Ovary (tissue), 9 donors: ENCODE measurements around the gene SETD1A. TPM values are rescaled to one million over a fixed set of nuclear protein-coding genes. Genes with fewer than 3 reads are reported as not detected.

Source experiments
- DNase-seq, 5 donors: peaks; one replicate each; pipeline ENCODE4 v3.0.0-alpha.2; 2019 to 2020
- H3K27ac ChIP-seq, 2 donors: fragments of 200-600 bp; one replicate each; pipeline versions ENCODE4 v1.5.1 to v1.8.0; 2019 to 2022
- H3K27me3 ChIP-seq: fragments of 200-600 bp; one replicate; pipeline ENCODE4 v1.8.0; 2022
- H3K36me3 ChIP-seq: fragments of 200-600 bp; sonication (generic); one replicate; pipeline ENCODE4 v1.5.1; 2019
- H3K4me1 ChIP-seq: one replicate; pipeline ENCODE4 v1.8.1; 2013; ENCODE audit warnings: mild to moderate bottlenecking, moderate library complexity; ENCODE audit not compliant: insufficient read depth
- H3K4me3 ChIP-seq: fragments of 200-600 bp; sonication (generic); one replicate; pipeline ENCODE4 v1.5.1; 2017
- H3K9me3 ChIP-seq, 2 donors: fragments of 200-600 bp in 1 of 2; sonication (generic) in 1 of 2; one replicate each; pipeline versions ENCODE4 v1.5.1 to v1.8.1; 2013 to 2019; ENCODE audit warnings: mild to moderate bottlenecking in 1 of 2, moderate library complexity in 1 of 2
- CTCF ChIP-seq, 3 donors: fragments of 450-650 bp in 2 of 3; fragments of 200-600 bp in 1 of 3; IDR thresholded peaks; one replicate each; pipeline versions ENCODE4 v1.5.1 to v1.8.0; 2016 to 2022; ENCODE audit warnings: antibody characterized with exemption in 3 of 3, mild to moderate bottlenecking in 1 of 3
- EP300 ChIP-seq: sonication (generic); formaldehyde crosslinking; IDR thresholded peaks from one replicate; pipeline ENCODE4 v1.6.1; 2017; ENCODE audit warnings: antibody characterized with exemption
- POLR2A ChIP-seq: fragments of 450-650 bp; IDR thresholded peaks from one replicate; pipeline ENCODE4 v1.6.1; 2017; ENCODE audit warnings: antibody characterized with exemption, mild to moderate bottlenecking, moderate library complexity
- WGBS, 3 donors: extraction: QIAGEN DNeasy Blood & Tissue Kit in 1 of 3; methylation state at CpG; one replicate each; pipeline versions ENCODE4 v1.1.5 to v1.1.7; 2013 to 2017; 5-methylcytosine and 5-hydroxymethylcytosine counted together
- intact Hi-C, 4 donors: fragments of 100-400 bp; cut with DNase I; formaldehyde crosslinking; loops; one replicate each; pipeline versions ENCODE4 v1.11.0 to v1.15.1; 2022 to 2023
- polyA plus RNA-seq, 2 donors: library from polyadenylated mRNA; stranded (reverse); fragments of 200-250 nt in 1 of 2; fragments of 350-450 nt in 1 of 2; fragmentation: Illumina TruSeq in 1 of 2; extraction: RNeasy Lipid Tissue Mini Kit (QIAGEN cat#74804) in 1 of 2; gene quantifications; one replicate each; pipeline ENCODE4 v1.2.3, GENCODE V29; 2013 to 2014
- total RNA-seq, 7 donors: library from RNA; depleted of rRNA in 2 of 7; stranded (reverse); fragments of >200 nt in 2 of 7; fragmentation: NEBNext Ultra II Directional in 3 of 7; extraction: Animal tissue kit (Norgen Biotek cat#: 25700) in 3 of 7; gene quantifications; one replicate each; pipeline versions ENCODE4 v1.1.0 to v1.2.4, GENCODE V29; 2016 to 2023
- donor health status: DM: no; HTN: no; CAD: no; lungs with moderate emphysema.
- donor health status: DM: no; HTN: no; CAD: no.
- donor health status: Bipolar disorder and iron deficiency.
- donor health status: DM: yes; HTN: yes; CAD: no.
- donor health status: DM: no; HTN: no; CAD: no.
- donor health status: DM: yes; HTN: yes; CAD: no.

SETD1A gene
- total and polyA plus RNA-seq, 9 donors: 5.0 to 31.8 (median 24.7) TPM

GRCh38 chr16:30976486-30976885, 18.9 kb downstream of the SETD1A start:
- H3K4me1 ChIP-seq: no peaks in the 10 kb centered on the region
- H3K27ac ChIP-seq: no peak overlapping the region
- H3K36me3 ChIP-seq: no peaks in the 10 kb centered on the region
- intact Hi-C loops: no loop called here
- H3K9me3 ChIP-seq: no peaks in the 10 kb centered on the region
- no peak for TF ChIP-seq POLR2A
- no peak for TF ChIP-seq EP300
- no peak for TF ChIP-seq CTCF (IDR thresholded peaks at IDR 0.05)
- WGBS, 3 donors: 92 to 94% (median 94%) methylated on average over 4 of the region's 4 CpGs
- H3K27me3 ChIP-seq: no peaks in the 10 kb centered on the region
- no peak for DNase-seq
- H3K4me3 ChIP-seq: no peak overlapping the region

- TF ChIP-seq POLR2A: no peak
- TF ChIP-seq EP300: no peak
- TF ChIP-seq CTCF (IDR thresholded peaks at IDR 0.05): no peak
- Histone ChIP-seq H3K4me1 (no peaks in the 10 kb centered on the region), H3K4me3 (no peak overlapping the region), H3K27ac (no peak overlapping the region), H3K9me3 (no peaks in the 10 kb centered on the region), H3K36me3 (no peaks in the 10 kb centered on the region), H3K27me3 (no peaks in the 10 kb centered on the region)
- intact Hi-C loops: no loop called here
- 78 to 81% (median 80%) methylated on average over 17 of the region's 17 CpGs for WGBS, 3 donors
- DNase-seq: no peak
These were observed 19.9 kb downstream of the SETD1A start for GRCh38 chr16:30977502-30977901.

GRCh38 chr16:30979170-30980022, 21.8 kb downstream of the SETD1A start:
- H3K9me3 ChIP-seq: no peaks in the 10 kb centered on the region
- intact Hi-C loops: loop anchor here in 3 of 4 donors (5.0 to 10.0 kb wide), 5 partner anchors 55 to 895 kb away; partner anchors contain the start of genes ZNF267 (in 2 of the 3), STX4 (in 1 of the 3) and ZNF843 (in 1 of the 3)
- no peak overlapping the region for H3K27ac ChIP-seq
- no peak overlapping the region for H3K4me3 ChIP-seq
- H3K27me3 ChIP-seq: no peaks in the 10 kb centered on the region
- H3K36me3 ChIP-seq: no peaks in the 10 kb centered on the region
- H3K4me1 ChIP-seq: no peaks in the 10 kb centered on the region
- no peak for DNase-seq
- TF ChIP-seq POLR2A: no peak
- TF ChIP-seq CTCF (IDR thresholded peaks at IDR 0.05): no peak
- TF ChIP-seq EP300: no peak
- 77 to 82% (median 79%) methylated on average over 57 to 62 of the region's 62 CpGs for WGBS, 3 donors

GRCh38 chr16:30980023-30980371, 22.4 kb downstream of the SETD1A start:
- intact Hi-C loops: loop anchor here in 3 of 4 donors (5.0 to 10.0 kb wide), 5 partner anchors 55 to 895 kb away; partner anchors contain the start of genes ZNF267 (in 2 of the 3), STX4 (in 1 of the 3) and ZNF843 (in 1 of the 3)
- Histone ChIP-seq H3K36me3 (no peaks in the 10 kb centered on the region), H3K27ac (no peak overlapping the region), H3K9me3 (no peaks in the 10 kb centered on the region), H3K4me1 (no peaks in the 10 kb centered on the region), H3K27me3 (no peaks in the 10 kb centered on the region), H3K4me3 (no peak overlapping the region)
- no peak for DNase-seq
- TF ChIP-seq POLR2A (no peak), EP300 (no peak), CTCF (IDR thresholded peaks at IDR 0.05) (no peak)
- WGBS, 3 donors: 80 to 83% (median 81%) methylated on average over 15 of the region's 15 CpGs
